PC-9 (cell line): Measurements from ENCODE around the gene ELMOD1.

Source experiments
- EZH2 ChIP-seq: fragments of 200-600 bp; sonication (generic); IDR thresholded peaks from 2 replicates; pipeline ENCODE4 v1.8.0; 2017; ENCODE audit warnings: antibody characterized with exemption, low read depth
- TF ChIP-seq, protein P1 (sequence below): fragments of 200-600 bp; sonication (generic); conservative IDR thresholded peaks from 2 replicates; pipeline ENCODE4 v1.6.1; 2017; ENCODE audit warnings: mixed run types, antibody characterized with exemption, mild to moderate bottlenecking, moderate library complexity

DNA sequence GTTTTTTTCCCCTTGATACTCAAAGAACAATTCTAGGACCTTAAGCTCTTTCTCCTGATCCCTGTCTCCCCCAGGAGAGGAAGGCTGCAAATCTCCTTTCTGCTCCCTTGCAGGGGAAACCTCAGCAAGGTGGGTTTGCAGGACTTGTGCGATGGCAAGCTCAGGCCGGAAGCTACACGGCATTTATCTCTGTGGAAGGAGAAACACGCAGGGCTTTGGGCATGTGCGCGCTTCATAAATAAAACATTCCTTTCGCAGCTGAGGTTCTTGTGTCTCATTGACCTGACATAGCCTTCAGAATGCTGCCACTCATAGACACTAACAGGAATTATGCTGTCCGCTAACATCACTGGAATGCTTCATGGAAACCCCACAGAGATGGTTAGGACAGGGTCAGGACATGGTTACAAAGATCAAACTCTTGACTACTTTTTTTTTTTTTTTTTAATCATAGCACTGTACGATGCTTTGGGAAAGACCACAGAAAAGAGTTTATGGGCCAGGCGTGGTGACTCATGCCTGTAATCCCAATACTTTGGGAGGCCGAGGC, 78.3 kb downstream of the ELMOD1 start:
- TF ChIP-seq, protein P1, sequence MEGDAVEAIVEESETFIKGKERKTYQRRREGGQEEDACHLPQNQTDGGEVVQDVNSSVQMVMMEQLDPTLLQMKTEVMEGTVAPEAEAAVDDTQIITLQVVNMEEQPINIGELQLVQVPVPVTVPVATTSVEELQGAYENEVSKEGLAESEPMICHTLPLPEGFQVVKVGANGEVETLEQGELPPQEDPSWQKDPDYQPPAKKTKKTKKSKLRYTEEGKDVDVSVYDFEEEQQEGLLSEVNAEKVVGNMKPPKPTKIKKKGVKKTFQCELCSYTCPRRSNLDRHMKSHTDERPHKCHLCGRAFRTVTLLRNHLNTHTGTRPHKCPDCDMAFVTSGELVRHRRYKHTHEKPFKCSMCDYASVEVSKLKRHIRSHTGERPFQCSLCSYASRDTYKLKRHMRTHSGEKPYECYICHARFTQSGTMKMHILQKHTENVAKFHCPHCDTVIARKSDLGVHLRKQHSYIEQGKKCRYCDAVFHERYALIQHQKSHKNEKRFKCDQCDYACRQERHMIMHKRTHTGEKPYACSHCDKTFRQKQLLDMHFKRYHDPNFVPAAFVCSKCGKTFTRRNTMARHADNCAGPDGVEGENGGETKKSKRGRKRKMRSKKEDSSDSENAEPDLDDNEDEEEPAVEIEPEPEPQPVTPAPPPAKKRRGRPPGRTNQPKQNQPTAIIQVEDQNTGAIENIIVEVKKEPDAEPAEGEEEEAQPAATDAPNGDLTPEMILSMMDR, result no peak
- TF ChIP-seq EZH2, result no peak
